Bronchial epithelial cell (primary cell): ENCODE measurements around the gene SLC44A3. TPM values are rescaled to one million over a fixed set of nuclear protein-coding genes. Genes with fewer than 3 reads are reported as not detected.

ENCODE experiments used
- DNase-seq: peaks from one replicate; pipeline ENCODE4 v3.0.0-alpha.2; 2010; ENCODE audit warnings: low read depth
- FAIRE-seq: peaks from 2 replicates; lab custom pipeline; 2011; peaks lifted over from hg19 to GRCh38; lab: Jason Lieb, UNC
- H3K27me3 ChIP-seq: 2 replicates; pipeline ENCODE4 v1.5.1; 2011; ENCODE audit warnings: low read length; ENCODE audit not compliant: control insufficient read depth, insufficient read depth
- H3K36me3 ChIP-seq: 2 replicates; pipeline ENCODE4 v1.5.1; 2011; ENCODE audit warnings: low read length; ENCODE audit not compliant: control insufficient read depth, insufficient read depth
- H3K4me3 ChIP-seq: 2 replicates; pipeline ENCODE4 v1.5.1; 2011; ENCODE audit warnings: mild to moderate bottlenecking, low read depth, low read length, control low read depth
- total RNA-seq: library from RNA; depleted of rRNA; stranded (reverse); fragments of >200 nt; gene quantifications from 2 replicates; pipeline ENCODE4 v1.2.1, GENCODE V29; 2014
- TF ChIP-seq, protein P1 (sequence below): IDR thresholded peaks from 2 replicates; pipeline ENCODE4 v1.5.1; 2011; ENCODE audit warnings: mild to moderate bottlenecking, moderate library complexity, low read length, control low read depth, inconsistent platforms; ENCODE audit not compliant: insufficient read depth, severe bottlenecking

Gene SLC44A3
- total RNA-seq, 1 donor from 2014 or later, result 2.4 TPM

DNA sequence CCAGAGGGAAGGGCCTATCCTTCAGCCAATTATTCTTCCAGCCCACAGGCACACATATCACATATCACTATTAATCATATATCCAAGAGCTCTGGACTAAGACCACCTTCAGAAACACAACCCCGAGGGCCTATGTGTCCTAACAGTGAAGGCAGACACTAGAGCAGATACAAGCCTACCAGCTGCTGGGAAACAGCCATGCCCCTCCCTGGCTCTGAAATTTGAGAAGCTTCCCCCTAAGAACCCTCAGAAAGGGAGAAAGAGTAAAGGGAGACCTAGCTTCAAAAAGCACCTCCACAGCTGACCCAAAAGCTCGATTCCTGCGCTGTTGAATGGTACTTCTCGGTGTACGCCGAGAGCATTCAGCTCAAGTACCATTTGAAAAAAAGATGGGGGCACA, 89.3 kb downstream of the SLC44A3 start:
- Histone ChIP-seq H3K27me3 (no peaks in the 10 kb centered on the region), H3K4me3 (no peak overlapping the region), H3K36me3 (peaks cover 8% of the 10 kb centered on the region)
- no peak for DNase-seq
- FAIRE-seq, result no peak
- TF ChIP-seq, protein P1, sequence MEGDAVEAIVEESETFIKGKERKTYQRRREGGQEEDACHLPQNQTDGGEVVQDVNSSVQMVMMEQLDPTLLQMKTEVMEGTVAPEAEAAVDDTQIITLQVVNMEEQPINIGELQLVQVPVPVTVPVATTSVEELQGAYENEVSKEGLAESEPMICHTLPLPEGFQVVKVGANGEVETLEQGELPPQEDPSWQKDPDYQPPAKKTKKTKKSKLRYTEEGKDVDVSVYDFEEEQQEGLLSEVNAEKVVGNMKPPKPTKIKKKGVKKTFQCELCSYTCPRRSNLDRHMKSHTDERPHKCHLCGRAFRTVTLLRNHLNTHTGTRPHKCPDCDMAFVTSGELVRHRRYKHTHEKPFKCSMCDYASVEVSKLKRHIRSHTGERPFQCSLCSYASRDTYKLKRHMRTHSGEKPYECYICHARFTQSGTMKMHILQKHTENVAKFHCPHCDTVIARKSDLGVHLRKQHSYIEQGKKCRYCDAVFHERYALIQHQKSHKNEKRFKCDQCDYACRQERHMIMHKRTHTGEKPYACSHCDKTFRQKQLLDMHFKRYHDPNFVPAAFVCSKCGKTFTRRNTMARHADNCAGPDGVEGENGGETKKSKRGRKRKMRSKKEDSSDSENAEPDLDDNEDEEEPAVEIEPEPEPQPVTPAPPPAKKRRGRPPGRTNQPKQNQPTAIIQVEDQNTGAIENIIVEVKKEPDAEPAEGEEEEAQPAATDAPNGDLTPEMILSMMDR, result no peak

DNA sequence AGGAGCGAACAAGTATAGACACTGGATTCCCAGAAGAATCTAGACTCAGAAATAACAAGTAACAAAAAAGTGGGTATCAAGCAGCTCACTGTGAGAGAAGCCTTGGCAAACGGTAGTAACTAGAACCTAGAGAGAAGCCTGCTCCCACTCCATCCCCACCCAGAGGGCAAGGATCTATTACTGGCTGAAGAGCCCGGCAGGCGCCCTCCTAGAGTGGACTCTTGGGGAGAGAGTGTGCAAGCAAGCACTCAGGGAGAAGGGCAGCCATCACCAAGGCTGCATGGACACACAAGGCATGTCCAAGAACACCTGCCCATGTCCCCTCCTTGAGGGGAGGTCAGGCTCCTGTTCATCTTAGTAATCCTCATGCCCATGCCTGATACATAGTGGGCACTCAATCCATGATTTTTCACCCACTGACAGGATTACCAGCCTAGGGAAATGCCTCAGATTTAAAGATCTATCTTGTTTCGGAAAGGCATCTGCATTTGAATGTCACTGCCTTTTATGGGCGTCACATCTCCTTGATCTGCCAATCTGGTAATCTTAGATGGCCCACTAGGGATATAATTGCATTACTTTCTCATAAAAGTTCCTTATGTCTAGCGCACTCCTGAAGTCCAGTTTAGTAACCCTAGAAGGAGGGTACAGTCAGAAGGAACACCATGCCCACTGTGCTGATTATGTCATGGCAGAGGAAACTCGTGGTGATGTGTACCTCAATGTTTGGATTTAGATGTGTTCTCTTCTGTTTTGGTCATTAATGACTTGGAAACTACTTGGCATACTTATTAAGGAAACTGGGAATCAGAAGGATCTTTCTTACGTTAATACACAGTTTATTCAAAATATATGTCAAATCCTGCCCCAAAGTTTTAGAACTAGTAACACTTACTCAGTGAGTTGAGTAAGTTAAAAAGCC, 92.4 kb downstream of the SLC44A3 start:
- DNase-seq, result no peak
- FAIRE-seq, result no peak
- no peaks in the 10 kb centered on the region for H3K27me3 ChIP-seq
- TF ChIP-seq, protein P1, result no peak
- H3K36me3 ChIP-seq, result peaks cover 6% of the 10 kb centered on the region
- H3K4me3 ChIP-seq, result no peak overlapping the region

DNA sequence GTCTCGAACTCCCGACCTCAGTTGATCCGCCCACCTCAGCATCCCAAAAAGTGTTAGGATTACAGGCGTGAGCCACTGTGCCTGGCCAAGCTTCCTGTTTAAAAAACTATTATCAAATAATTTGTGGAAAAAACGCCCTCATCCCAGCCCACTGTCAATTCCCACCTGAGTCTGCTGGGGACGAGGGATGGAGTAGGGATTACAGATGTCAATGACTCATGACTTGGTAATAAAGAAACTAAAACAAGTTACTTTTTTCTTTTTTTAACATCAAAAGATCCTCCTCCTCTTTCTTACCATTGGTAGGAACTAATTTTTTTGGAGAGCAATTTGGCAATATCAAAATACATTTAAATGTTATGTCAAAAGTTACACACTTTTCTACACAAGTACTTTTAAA, 97.1 kb downstream of the SLC44A3 start:
- DNase-seq, result no peak
- Histone ChIP-seq H3K4me3 (no peak overlapping the region), H3K36me3 (peaks cover 1% of the 10 kb centered on the region), H3K27me3 (no peaks in the 10 kb centered on the region)
- no peak for FAIRE-seq
- TF ChIP-seq, protein P1, result no peak

DNA sequence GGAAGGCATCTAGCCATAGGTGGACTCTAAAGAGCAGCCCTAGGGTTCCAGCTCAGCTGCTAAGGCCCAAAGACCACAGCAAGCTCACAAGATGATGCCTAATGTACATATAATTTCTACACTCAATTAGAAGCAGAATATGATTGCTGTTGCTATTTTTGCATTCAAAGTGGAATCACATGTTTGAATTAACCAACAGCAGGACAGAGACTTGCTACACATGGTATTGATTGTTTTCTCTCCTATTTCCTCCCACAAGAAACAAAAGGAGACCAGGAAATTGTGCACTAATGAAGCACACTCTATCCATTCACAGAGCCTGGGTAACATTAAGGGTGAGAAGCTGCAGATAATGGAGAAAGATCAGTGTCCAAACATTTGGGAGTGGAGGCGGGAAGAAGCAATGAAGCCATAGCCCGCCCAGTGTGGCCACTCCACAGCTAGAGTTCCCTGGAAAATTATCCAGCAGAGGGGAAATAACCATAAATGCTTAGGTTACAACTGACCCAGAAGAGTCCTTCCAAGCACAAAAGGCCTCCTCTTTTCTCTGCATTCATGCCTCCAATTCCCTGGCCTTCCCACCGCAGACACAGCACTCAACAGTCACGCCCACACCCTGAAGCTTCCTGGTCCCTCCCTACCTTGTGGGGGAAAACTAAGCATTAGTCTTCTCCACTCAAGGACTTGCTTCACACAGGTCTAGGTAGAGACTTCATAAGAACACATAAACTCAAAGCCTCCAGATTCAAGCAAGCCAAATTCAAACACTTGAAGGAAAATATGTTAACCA, 99.3 kb downstream of the SLC44A3 start:
- FAIRE-seq (no peak), DNase-seq (peak; percentile 56)
- peaks cover 1% of the 10 kb centered on the region for H3K36me3 ChIP-seq
- TF ChIP-seq, protein P1, result no peak
- no peaks in the 10 kb centered on the region for H3K27me3 ChIP-seq
- no peak overlapping the region for H3K4me3 ChIP-seq

DNA sequence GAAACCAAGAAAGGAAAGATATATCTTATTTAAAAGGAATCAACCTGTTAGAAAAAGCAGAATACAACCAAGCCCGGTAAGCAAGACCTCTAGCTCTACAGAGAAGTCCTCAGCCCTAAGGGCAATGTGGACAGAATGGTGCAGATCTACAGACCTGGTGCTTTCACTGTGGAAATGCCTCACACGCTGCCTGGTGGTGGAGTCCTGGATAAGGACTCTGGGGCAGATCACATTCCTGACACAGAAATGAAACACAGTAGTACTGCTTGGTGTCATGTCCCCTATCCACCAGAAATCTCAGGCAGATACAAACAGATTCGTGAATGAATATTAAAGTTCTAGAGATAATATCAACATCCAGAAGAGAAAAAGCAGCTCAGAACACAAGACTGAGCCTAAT, 99.9 kb downstream of the SLC44A3 start:
- Histone ChIP-seq H3K27me3 (no peaks in the 10 kb centered on the region), H3K36me3 (peaks cover 1% of the 10 kb centered on the region), H3K4me3 (no peak overlapping the region)
- TF ChIP-seq, protein P1, result no peak
- DNase-seq, result no peak
- no peak for FAIRE-seq
